Upper lobe of left lung (tissue), 6 donors: Measurements from ENCODE around the gene FOXJ2. TPM values are rescaled to one million over a fixed set of nuclear protein-coding genes. Genes with fewer than 3 reads are reported as not detected.
"Not testable (repeated sequence)": the region's sequence is repeated elsewhere in the genome, so short reads cannot be mapped to it uniquely, and the experiment has no call there.

ENCODE experiments used
- ATAC-seq, 2 donors: fragments of 200-7000 bp; cut with Tn5 transposase; one replicate each; pipeline ENCODE4 v1.9.1; 2022; ENCODE audit warnings: mild to moderate bottlenecking in 2 of 2, moderate library complexity in 2 of 2; ENCODE audit not compliant: low FRiP score in 2 of 2
- DNase-seq, 2 donors: peaks; one replicate each; pipeline ENCODE4 v3.0.0-alpha.2; 2019 to 2020
- H3K27ac ChIP-seq, 4 donors: fragments of 200-600 bp; sonication (generic); one replicate each; pipeline ENCODE4 v1.5.1; 2016 to 2019
- H3K27me3 ChIP-seq, 4 donors: fragments of 200-600 bp; sonication (generic); one replicate each; pipeline ENCODE4 v1.5.1; 2017 to 2019
- H3K36me3 ChIP-seq, 4 donors: fragments of 200-600 bp; sonication (generic); one replicate each; pipeline ENCODE4 v1.5.1; 2016 to 2019
- H3K4me1 ChIP-seq, 4 donors: fragments of 200-600 bp; sonication (generic); one replicate each; pipeline ENCODE4 v1.5.1; 2018 to 2019
- H3K4me3 ChIP-seq, 4 donors: fragments of 200-600 bp; sonication (generic); one replicate each; pipeline ENCODE4 v1.5.1; 2017 to 2019; ENCODE audit warnings: mild to moderate bottlenecking in 2 of 4, moderate library complexity in 1 of 4
- H3K9me3 ChIP-seq, 4 donors: fragments of 200-600 bp; sonication (generic); one replicate each; pipeline ENCODE4 v1.5.1; 2018 to 2019
- EP300 ChIP-seq, 4 donors: sonication (generic); formaldehyde crosslinking; IDR thresholded peaks; one replicate each; pipeline ENCODE4 v1.5.1; 2017; ENCODE audit warnings: antibody characterized with exemption in 4 of 4, control low read depth in 2 of 4
- POLR2A ChIP-seq, 4 donors: fragments of 450-650 bp; IDR thresholded peaks; one replicate each; pipeline ENCODE4 v1.5.1; 2016 to 2017; ENCODE audit warnings: antibody characterized with exemption in 4 of 4, mild to moderate bottlenecking in 2 of 4
- POLR2AphosphoS5 ChIP-seq, 2 donors: sonication (generic); formaldehyde crosslinking; IDR thresholded peaks; one replicate each; pipeline ENCODE4 v1.5.1; 2017; ENCODE audit warnings: antibody characterized with exemption in 2 of 2
- WGBS, 2 donors: methylation state at CpG; one replicate each; pipeline ENCODE4 v1.1.5; 2017 to 2018; 5-methylcytosine and 5-hydroxymethylcytosine counted together
- total RNA-seq, 6 donors: library from RNA; depleted of rRNA in 4 of 6; stranded (reverse); fragments of >200 nt in 4 of 6; gene quantifications; one replicate each; pipeline versions ENCODE4 v1.1.0 to v1.2.1, GENCODE V29; 2016 to 2021
- TF ChIP-seq, protein P1 (sequence below), 6 experiments: fragments of 450-650 bp in 4 of 6; fragments of 200-600 bp in 2 of 6; sonication (generic) in 2 of 6; IDR thresholded peaks; one replicate each; pipeline ENCODE4 v1.5.1; 2016 to 2019; ENCODE audit warnings: antibody characterized with exemption in 6 of 6
- donor health status: DM: no; HTN: no; CAD: no; lungs with moderate emphysema.
- donor health status: DM: no; HTN: yes; CAD: no; lungs with severe emphysema.

The FOXJ2 gene
- total RNA-seq, 6 donors from 2014 or later: 14.7 to 25.1 (median 18.4) TPM

DNA sequence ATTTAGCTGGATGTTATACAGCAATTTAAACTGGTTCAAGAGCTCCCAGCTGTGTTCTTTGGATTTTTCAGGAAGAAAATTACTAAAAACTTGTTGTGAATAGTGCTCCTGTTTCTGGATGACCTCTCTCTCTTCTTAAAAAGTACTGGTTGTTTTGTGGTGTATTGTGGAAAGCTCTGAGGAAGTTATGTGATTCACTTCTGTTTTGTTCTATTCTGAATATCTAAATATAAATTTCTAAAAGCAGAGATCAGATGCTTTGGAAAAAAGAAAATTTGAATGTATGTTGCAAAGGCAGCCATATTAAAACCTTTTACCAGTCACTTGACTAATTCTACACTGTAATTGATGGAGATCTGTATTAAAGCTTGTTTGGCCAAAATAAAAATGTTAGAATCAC is 37.1 kb downstream of the FOXJ2 start:
- Histone ChIP-seq H3K9me3 (no peaks in the 10 kb centered on the region), H3K36me3 (no peaks in the 10 kb centered on the region), H3K4me3 (no peak overlapping the region), H3K4me1 (no peaks in the 10 kb centered on the region), H3K27ac (peak overlapping the region in 3 of 4 donors; percentile 31 to 54 (median 45)), H3K27me3 (no peaks in the 10 kb centered on the region)
- DNase-seq (no peak), ATAC-seq (no peak)
- TF ChIP-seq POLR2A (IDR thresholded peaks at IDR 0.05): no peak
- TF ChIP-seq, protein P1, sequence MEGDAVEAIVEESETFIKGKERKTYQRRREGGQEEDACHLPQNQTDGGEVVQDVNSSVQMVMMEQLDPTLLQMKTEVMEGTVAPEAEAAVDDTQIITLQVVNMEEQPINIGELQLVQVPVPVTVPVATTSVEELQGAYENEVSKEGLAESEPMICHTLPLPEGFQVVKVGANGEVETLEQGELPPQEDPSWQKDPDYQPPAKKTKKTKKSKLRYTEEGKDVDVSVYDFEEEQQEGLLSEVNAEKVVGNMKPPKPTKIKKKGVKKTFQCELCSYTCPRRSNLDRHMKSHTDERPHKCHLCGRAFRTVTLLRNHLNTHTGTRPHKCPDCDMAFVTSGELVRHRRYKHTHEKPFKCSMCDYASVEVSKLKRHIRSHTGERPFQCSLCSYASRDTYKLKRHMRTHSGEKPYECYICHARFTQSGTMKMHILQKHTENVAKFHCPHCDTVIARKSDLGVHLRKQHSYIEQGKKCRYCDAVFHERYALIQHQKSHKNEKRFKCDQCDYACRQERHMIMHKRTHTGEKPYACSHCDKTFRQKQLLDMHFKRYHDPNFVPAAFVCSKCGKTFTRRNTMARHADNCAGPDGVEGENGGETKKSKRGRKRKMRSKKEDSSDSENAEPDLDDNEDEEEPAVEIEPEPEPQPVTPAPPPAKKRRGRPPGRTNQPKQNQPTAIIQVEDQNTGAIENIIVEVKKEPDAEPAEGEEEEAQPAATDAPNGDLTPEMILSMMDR (IDR thresholded peaks at IDR 0.05): no peak
- no peak for TF ChIP-seq EP300 (IDR thresholded peaks at IDR 0.05)
- no peak for TF ChIP-seq POLR2AphosphoS5 (IDR thresholded peaks at IDR 0.05)

DNA sequence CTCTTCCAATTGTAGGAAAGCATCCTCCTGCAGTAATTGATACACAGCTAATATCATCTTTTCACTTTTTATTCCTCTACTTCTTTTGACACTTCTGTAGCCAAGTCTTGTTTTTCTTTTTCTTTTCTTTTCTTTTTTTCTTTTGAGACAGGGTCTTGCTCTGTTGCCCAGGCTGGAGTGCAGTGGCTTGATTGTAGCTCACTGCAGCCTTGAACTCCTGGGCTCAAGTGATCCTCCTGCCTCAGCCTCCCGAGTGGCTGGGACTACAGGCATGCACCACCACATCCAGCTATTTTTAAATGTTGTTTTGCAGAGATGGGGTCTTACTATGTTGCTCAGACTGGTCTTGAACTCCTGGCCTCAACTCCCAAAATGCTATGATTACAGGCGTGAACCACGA is 39.3 kb downstream of the FOXJ2 start:
- not testable (repeated sequence) for H3K36me3 ChIP-seq, ATAC-seq

DNA sequence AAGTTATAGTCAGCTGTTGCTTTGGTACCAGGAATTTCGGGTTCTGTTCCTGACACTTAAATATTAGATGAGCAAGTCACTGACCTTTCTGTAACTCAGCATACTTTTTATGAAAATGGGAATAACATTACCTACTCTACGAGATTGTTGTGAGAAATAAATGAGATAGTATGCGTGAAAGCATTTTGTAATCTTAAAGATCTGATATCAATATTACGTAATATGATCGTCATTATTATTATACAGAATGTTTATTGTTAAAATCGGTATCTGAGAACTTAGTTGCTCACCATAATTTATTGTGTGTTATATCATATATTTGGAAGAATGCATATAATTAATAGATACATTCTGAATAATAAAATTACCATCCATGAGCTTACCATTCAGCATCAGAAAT is 43.4 kb downstream of the FOXJ2 start:
- Histone ChIP-seq H3K9me3 (no peaks in the 10 kb centered on the region), H3K4me1 (peaks cover 0 to 4% (median under 1%) of the 10 kb centered on the region in 4 donors), H3K27me3 (no peaks in the 10 kb centered on the region), H3K36me3 (no peaks in the 10 kb centered on the region), H3K27ac (no peak overlapping the region), H3K4me3 (no peak overlapping the region)
- WGBS, 2 donors: 80 to 84% methylated on average over 6 of the region's 6 CpGs
- TF ChIP-seq POLR2A (IDR thresholded peaks at IDR 0.05): no peak
- TF ChIP-seq EP300 (IDR thresholded peaks at IDR 0.05): no peak
- TF ChIP-seq POLR2AphosphoS5 (IDR thresholded peaks at IDR 0.05): no peak
- TF ChIP-seq, protein P1 (IDR thresholded peaks at IDR 0.05): no peak
- DNase-seq (no peak), ATAC-seq (no peak)

More for the DNA sequence above, 39.3 kb downstream of the FOXJ2 start:
- H3K4me3 ChIP-seq, H3K27me3 ChIP-seq, DNase-seq, H3K27ac ChIP-seq, H3K4me1 ChIP-seq, H3K9me3 ChIP-seq: not testable (repeated sequence)
- WGBS, 2 donors: 82 to 92% methylated on average over 3 of the region's 3 CpGs

DNA sequence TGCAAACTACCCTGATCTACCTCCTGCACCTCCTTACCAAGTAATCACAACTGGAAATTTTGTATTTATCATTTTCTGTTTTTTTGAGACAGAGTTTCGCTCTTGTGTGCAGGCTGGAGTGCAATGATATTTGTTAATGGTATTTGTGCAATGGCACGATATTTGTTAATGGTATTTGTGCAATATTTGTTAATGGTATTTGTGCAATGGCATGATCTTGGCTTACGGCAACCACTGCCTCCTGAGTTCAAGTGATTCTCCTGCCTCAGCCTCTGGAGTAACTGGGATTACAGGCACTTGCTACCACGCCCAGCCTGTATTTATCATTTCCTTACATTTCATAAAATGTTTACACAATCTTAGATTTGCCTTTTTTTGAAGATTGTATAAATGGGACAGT is 43.9 kb downstream of the FOXJ2 start:
- Histone ChIP-seq H3K4me3 (no peak overlapping the region), H3K9me3 (no peaks in the 10 kb centered on the region), H3K27me3 (no peaks in the 10 kb centered on the region), H3K4me1 (peaks cover 0 to 8% (median 3%) of the 10 kb centered on the region in 4 donors), H3K36me3 (no peaks in the 10 kb centered on the region), H3K27ac (no peak overlapping the region)
- TF ChIP-seq EP300 (IDR thresholded peaks at IDR 0.05) (peak in 1 of 4 donors; percentile 19), POLR2A (IDR thresholded peaks at IDR 0.05) (no peak), POLR2AphosphoS5 (IDR thresholded peaks at IDR 0.05) (no peak)
- TF ChIP-seq, protein P1 (IDR thresholded peaks at IDR 0.05): no peak
- DNase-seq (no peak), ATAC-seq (no peak)
- 32 to 58% methylated on average over 4 of the region's 4 CpGs for WGBS, 2 donors

DNA sequence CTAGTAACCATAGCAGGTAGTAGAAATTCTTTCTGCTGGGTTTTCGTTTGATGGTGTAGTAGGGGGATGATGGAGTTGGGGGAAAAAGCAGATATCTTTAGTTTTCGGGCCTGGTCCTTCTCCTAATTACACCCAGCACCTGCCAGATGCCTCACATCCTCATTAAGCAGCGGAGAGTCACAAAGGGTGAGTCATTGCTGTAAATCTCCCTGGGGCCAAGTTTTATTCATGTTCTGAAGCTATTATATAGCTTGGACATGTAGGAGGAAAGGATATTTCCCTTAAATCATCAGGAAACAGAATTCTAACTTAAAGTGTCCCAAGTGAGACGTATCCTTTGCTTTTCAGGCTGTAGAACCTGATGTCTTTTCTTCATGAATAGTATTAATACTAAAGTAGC is 44.7 kb downstream of the FOXJ2 start:
- H3K4me1 ChIP-seq: peaks cover 0 to 9% (median 3%) of the 10 kb centered on the region in 4 donors
- DNase-seq: no peak
- no peaks in the 10 kb centered on the region for H3K9me3 ChIP-seq
- no peaks in the 10 kb centered on the region for H3K27me3 ChIP-seq
- ATAC-seq: no peak
- WGBS, 2 donors: 69 to 72% methylated on average over 4 of the region's 4 CpGs
- no peaks in the 10 kb centered on the region for H3K36me3 ChIP-seq
- H3K27ac ChIP-seq: no peak overlapping the region
- TF ChIP-seq POLR2AphosphoS5 (IDR thresholded peaks at IDR 0.05): no peak
- TF ChIP-seq, protein P1 (IDR thresholded peaks at IDR 0.05): no peak
- no peak for TF ChIP-seq EP300 (IDR thresholded peaks at IDR 0.05)
- TF ChIP-seq POLR2A (IDR thresholded peaks at IDR 0.05): no peak
- H3K4me3 ChIP-seq: no peak overlapping the region
